ENCODE data around the gene CAMSAP1.
"Not testable (repeated sequence)": the region's sequence is repeated elsewhere in the genome, so short reads cannot be mapped to it uniquely, and the experiment has no call there.

CAMSAP1 gene

GRCh38 chr9:135945969-135946368, 38.6 kb upstream of the CAMSAP1 start:
- DNase-seq (ENCODE audit: insufficient read length, low spot score) (no peak), FAIRE-seq (no peak)
- no peak for TF ChIP-seq CTCF (IDR thresholded peaks at IDR 0.05; ENCODE audit: insufficient read depth, missing control alignments)

GRCh38 chr9:135944444-135945252, 37.3 kb upstream of the CAMSAP1 start:
- no peak for TF ChIP-seq CTCF (IDR thresholded peaks at IDR 0.05; ENCODE audit: insufficient read depth, missing control alignments)
- no peak for FAIRE-seq
- no peak for DNase-seq (ENCODE audit: insufficient read length, low spot score)

- FAIRE-seq; DNase-seq (ENCODE audit: insufficient read length, low spot score): not testable (repeated sequence)
These were observed 36.3 kb upstream of the CAMSAP1 start for GRCh38 chr9:135943604-135944003.

- FAIRE-seq (no peak), DNase-seq (ENCODE audit: insufficient read length, low spot score) (no peak)
- no peak for TF ChIP-seq CTCF (IDR thresholded peaks at IDR 0.05; ENCODE audit: insufficient read depth, missing control alignments)
These were observed 34.1 kb upstream of the CAMSAP1 start for GRCh38 chr9:135941288-135941995.

- DNase-seq (ENCODE audit: insufficient read length, low spot score) (no peak), FAIRE-seq (no peak)
- TF ChIP-seq CTCF (IDR thresholded peaks at IDR 0.05; ENCODE audit: insufficient read depth, missing control alignments) = no peak
These were observed 32.3 kb upstream of the CAMSAP1 start for GRCh38 chr9:135939351-135940265.

- DNase-seq (ENCODE audit: insufficient read length, low spot score) (no peak), FAIRE-seq (no peak)
- no peak for TF ChIP-seq CTCF (IDR thresholded peaks at IDR 0.05; ENCODE audit: insufficient read depth, missing control alignments)
These were observed 30.5 kb upstream of the CAMSAP1 start for GRCh38 chr9:135937521-135938489.
